Head of caudate nucleus (tissue), 42 donors: ENCODE results near the gene TANGO6.

Experiments
- DNase-seq, 42 donors: peaks; one replicate each; pipeline versions ENCODE4 v3.0.0 to v3.0.0-alpha.2; 2020 to 2021; ENCODE audit warnings: mixed read lengths in 7 of 42
- intact Hi-C: fragments of 100-400 bp; cut with DNase I; formaldehyde crosslinking; loops from one replicate; pipeline ENCODE4 v1.15.0; 2022

TANGO6 gene

DNA sequence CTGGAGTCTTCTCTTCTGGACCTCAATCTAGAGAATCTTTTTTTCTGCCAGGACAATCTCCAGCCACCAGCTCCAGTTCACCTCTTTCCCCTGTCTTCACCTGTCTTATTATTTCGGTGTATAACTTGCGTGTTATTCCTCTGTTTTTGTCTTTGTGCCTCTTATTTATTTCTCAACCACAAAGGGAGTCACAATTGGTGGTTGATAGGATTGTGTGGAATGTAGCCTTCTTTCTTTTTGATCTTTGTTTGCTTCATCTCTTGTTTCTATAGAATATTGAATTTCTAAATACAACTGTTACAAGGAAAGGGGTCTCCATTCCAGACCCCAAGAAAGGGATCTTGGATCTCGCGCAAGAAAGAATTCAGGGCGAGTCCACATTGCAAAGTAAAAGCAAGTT, 226.2 kb downstream of the TANGO6 start:
- no peak for DNase-seq
- intact Hi-C loops, result no loop called here

- no peak for DNase-seq
- intact Hi-C loops, result no loop called here
Measured at GRCh38 chr16:69071036-69071435, 227.7 kb downstream of the TANGO6 start.

- DNase-seq, result no peak
- intact Hi-C loops, result no loop called here
Measured at GRCh38 chr16:69072640-69072974, 229.3 kb downstream of the TANGO6 start.

GRCh38 chr16:69073181-69073702, 229.9 kb downstream of the TANGO6 start:
- peak in 9 of 42 donors; percentile 4 to 55 (median 14) for DNase-seq

GRCh38 chr16:69077251-69077650, 233.9 kb downstream of the TANGO6 start:
- intact Hi-C loops, result no loop called here
- no peak for DNase-seq

More at GRCh38 chr16:69073181-69073702, 229.9 kb downstream of the TANGO6 start:
- intact Hi-C loops, result no loop called here

- intact Hi-C loops, result no loop called here
- DNase-seq, result no peak
Measured at GRCh38 chr16:69078073-69078472, 234.7 kb downstream of the TANGO6 start.

DNA sequence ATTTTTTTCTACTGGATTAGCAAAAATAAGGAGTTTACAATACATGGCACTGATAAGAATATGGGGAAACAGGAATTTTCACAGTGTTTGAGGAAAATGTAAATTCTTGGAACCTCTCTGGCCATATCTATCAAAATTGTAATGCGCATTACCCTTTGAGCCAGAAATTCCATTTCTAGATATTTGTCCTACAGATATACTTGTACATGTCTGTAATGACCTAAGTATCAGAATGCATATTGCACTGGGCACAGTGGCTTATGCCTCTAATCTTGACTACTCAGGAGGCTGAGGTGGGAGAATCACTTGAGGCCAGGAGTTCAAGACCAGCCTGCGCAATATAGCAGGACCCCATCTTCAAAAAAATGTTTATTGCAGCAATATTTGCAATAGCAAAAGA, 236.4 kb downstream of the TANGO6 start:
- no peak for DNase-seq
- intact Hi-C loops, result no loop called here

DNA sequence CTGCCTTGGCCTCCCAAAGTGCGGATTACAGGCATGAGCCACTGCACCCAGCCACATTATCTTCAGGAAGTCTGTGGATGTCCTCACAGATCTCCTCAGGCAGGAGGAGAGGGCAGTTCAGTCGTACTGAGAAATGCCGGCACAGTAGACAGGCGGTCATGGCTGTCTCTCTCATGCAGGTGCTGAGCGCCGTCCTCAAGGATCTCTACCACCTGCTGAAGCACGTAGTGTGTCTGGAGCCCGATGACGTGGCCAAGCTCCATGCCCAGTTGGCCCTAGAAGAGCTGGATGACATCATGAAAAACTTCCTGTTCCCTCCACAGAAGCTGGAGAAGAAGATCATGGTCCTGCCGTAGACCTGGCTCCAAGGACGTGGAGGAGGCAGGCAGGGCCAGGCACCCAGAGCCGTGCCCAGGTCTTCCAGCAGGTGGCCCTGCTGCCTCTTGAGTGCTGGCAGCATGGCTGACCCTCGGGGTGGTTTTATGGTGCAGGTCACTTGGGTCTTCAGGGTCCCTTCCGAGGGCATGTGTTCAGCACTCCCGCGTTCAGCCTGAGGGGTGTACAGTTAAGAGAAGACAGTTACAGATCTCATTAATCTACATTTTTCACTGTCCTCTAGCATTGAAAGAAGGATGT, 240.1 kb downstream of the TANGO6 start:
- intact Hi-C loops, result no loop called here
- no peak for DNase-seq

DNA sequence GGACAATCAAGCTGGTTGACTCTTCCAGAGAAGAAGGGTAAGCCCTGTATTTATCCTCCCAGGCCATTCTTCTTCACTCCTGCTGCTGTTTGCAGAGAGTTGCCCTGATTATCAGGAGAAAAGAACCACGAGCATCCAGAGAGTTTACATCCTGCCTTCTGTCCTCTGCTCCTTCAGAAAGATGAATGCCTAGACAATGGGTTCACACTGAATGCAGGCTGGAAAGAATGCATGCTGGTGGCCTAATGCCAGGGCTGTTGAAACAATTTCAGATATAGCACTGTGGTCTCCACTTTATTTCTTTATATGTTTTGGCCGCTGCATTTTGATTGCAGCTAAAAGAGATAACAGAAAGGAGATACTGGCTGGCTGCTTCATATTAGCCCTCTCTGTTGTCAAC, 241.0 kb downstream of the TANGO6 start:
- no peak for DNase-seq
- intact Hi-C loops, result no loop called here

- intact Hi-C loops, result no loop called here
- no peak for DNase-seq
Measured at GRCh38 chr16:69085032-69085695, 241.8 kb downstream of the TANGO6 start.

- no peak for DNase-seq
- intact Hi-C loops, result no loop called here
Measured at GRCh38 chr16:69087161-69087581, 243.8 kb downstream of the TANGO6 start.

DNA sequence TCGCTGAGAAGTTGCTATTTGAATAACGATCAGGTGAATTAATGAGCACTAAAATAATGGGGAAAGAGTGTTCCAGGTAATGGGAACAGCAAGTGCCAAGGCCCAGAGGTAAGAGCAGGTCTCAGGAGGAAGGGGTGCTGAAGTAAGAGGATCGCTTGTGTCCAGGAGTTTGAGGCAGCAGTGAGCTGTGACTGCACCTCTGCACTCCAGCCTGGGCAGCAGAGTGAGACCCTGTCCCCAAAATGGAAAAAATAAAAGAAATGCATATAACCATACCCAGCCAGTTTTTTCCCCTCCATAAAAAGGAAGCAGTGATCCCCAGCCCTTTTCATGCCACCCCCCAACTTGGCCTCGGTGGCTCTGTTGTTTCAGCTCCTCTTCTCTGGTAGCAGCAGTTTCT, 245.4 kb downstream of the TANGO6 start:
- intact Hi-C loops, result no loop called here
- no peak for DNase-seq

GRCh38 chr16:69089091-69089910, 246.0 kb downstream of the TANGO6 start:
- intact Hi-C loops, result no loop called here
- peak; percentile 47 to 91 (median 75) for DNase-seq

DNA sequence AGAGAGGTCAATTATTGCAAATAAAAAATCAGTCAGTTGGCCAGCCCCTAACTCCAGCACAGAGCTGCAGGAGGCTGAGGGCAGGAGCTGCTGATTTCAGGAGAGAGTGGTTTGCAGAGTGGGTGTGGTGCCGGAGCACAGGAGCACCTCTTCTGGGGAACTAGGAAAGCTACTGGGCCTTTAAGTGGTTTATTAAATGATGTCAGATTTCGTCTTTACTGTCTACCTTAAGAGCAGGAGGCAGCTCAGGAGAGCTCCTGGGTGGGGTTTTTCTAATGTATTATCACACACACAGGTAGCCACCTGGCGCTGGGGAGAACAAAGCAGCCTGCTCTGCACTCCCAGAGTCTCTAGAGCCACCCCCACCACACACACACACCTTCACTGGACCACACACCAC, 250.6 kb downstream of the TANGO6 start:
- no peak for DNase-seq
- intact Hi-C loops, result no loop called here

- intact Hi-C loops, result no loop called here
- no peak for DNase-seq
Measured at GRCh38 chr16:69094501-69094900, 251.2 kb downstream of the TANGO6 start.

DNA sequence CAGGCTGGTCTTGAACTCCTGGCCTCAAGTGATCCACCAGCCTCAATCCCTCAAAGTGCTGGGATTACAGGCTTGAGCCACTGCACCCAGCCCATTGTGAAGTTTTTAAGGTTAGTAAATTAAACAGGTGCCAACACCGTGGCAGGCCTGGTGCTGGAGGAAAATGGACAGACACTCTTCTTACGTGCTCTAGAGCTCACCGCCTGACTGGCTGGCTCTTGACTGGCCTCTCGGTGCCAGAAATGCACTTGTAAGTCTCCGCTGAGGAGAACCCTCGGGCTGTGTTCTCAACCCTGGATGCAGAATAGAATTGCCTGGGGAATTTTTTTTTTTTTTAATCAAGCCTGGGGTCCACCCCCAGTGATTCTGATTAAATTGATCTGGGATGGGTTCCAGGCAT, 251.9 kb downstream of the TANGO6 start:
- no peak for DNase-seq
- intact Hi-C loops, result no loop called here

GRCh38 chr16:69100071-69100691, 256.9 kb downstream of the TANGO6 start:
- intact Hi-C loops, result no loop called here
- DNase-seq, result no peak

DNA sequence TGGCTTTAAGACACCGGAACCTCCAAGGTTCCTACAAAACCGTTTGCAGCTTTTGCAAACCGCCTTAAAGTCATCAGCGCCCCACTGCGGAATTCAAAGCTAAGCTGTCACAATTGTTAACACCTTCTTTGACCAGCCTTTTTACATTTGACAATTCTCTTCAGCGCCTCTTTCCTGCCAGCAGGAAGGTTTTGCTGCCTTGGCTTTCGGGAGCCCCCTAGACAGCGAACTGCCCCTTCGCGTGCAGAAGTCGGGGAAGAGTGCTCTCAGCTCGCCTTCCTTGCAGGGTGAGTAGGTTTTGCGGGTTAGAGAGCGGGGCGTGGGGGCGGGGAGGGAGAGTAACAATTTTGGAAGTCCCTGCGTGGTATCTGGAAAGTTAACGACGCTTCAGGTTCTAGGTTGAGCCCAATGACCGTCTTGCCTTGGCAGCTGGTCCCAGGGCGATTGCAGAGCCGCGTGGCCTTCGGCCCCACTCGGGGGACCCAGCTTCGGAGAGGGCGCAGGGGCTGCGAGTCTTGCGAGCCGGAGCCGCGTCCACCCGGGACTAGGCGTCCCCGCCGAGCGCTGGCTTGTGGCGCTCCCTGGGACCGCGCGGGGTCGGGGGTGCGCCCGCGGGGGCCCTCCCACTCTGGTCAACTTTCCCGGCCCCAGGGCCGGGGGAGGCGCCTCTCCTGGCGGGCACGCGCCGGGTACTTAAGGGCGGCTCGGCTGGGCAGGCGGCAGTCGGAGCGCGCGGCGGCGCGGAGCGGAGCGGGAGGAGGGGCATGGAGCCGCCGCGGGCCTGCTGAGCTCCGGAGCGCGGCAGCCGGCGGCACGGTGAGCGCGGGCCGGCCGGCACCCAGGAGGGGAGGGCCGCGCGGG, 262.4 kb downstream of the TANGO6 start, which contains the start of gene HAS3:
Gene HAS3 (plus strand): TSS at position 153 of the 861 bp plus-strand sequence. CDS start 3,743 bp downstream, outside the sequence.
- intact Hi-C loops, result no loop called here

More for the DNA sequence above, 262.4 kb downstream of the TANGO6 start, which contains the start of gene HAS3:
- DNase-seq, result peak; percentile 40 to 81 (median 63)
